ENCODE results near the gene FXN.

FXN gene

GRCh38 chr9:69020301-69021145 lies 15.0 kb upstream of the FXN start:
- no peaks in the 10 kb centered on the region for H3K9me3 ChIP-seq
- no peaks in the 10 kb centered on the region for H4K20me1 ChIP-seq
- peaks cover 33% of the 10 kb centered on the region for H3K4me1 ChIP-seq
- H3K4me2 ChIP-seq: peak overlapping the region; percentile 57; the same call in 1 of the 2 replicates
- no peak overlapping the region for H3K4me3 ChIP-seq
- no peak overlapping the region for H3K9ac ChIP-seq
- no peaks in the 10 kb centered on the region for H3K27me3 ChIP-seq
- no peak overlapping the region for H3K27ac ChIP-seq
- no peak for TF ChIP-seq Cebpa-rat (IDR thresholded peaks at IDR 0.05)
- H3K36me3 ChIP-seq: no peaks in the 10 kb centered on the region

GRCh38 chr9:69023650-69024049 lies 11.9 kb upstream of the FXN start:
- Histone ChIP-seq H3K36me3 (no peaks in the 10 kb centered on the region), H3K27me3 (no peaks in the 10 kb centered on the region)

GRCh38 chr9:69027355-69028097 lies 8.0 kb upstream of the FXN start:
- H3K36me3 ChIP-seq: no peaks in the 10 kb centered on the region
- H3K27ac ChIP-seq: no peak overlapping the region
- peaks cover 45% of the 10 kb centered on the region for H3K4me1 ChIP-seq
- peak overlapping the region; percentile 82 for H3K4me2 ChIP-seq
- peaks cover 8% of the 10 kb centered on the region for H3K9me3 ChIP-seq
- no peak for TF ChIP-seq Cebpa-rat (IDR thresholded peaks at IDR 0.05)
- no peaks in the 10 kb centered on the region for H4K20me1 ChIP-seq
- no peak overlapping the region for H3K9ac ChIP-seq
- H3K27me3 ChIP-seq: no peaks in the 10 kb centered on the region
- H3K4me3 ChIP-seq: no peak overlapping the region

More at GRCh38 chr9:69023650-69024049, 11.9 kb upstream of the FXN start:
- no peak overlapping the region for H3K4me3 ChIP-seq
- no peaks in the 10 kb centered on the region for H3K9me3 ChIP-seq
- H3K4me1 ChIP-seq: peaks cover 35% of the 10 kb centered on the region
- no peak for TF ChIP-seq Cebpa-rat (IDR thresholded peaks at IDR 0.05)
- H3K27ac ChIP-seq: no peak overlapping the region
- no peaks in the 10 kb centered on the region for H4K20me1 ChIP-seq
- no peak overlapping the region for H3K4me2 ChIP-seq
- no peak overlapping the region for H3K9ac ChIP-seq

- no peak overlapping the region for H3K9ac ChIP-seq
- H4K20me1 ChIP-seq: no peaks in the 10 kb centered on the region
- no peak for TF ChIP-seq Cebpa-rat (IDR thresholded peaks at IDR 0.05)
- no peaks in the 10 kb centered on the region for H3K27me3 ChIP-seq
- H3K27ac ChIP-seq: peak overlapping the region; percentile 62
- H3K9me3 ChIP-seq: peaks cover 8% of the 10 kb centered on the region
- peaks cover 45% of the 10 kb centered on the region for H3K4me1 ChIP-seq
- H3K4me2 ChIP-seq: peak overlapping the region; percentile 82
- no peaks in the 10 kb centered on the region for H3K36me3 ChIP-seq
- H3K4me3 ChIP-seq: no peak overlapping the region; the same call in 1 of the 2 replicates
These were observed 6.8 kb upstream of the FXN start for GRCh38 chr9:69028754-69029153.

- H3K36me3 ChIP-seq: no peaks in the 10 kb centered on the region
- peak overlapping the region; percentile 82; the same call in 1 of the 2 replicates for H3K4me2 ChIP-seq
- no peak for TF ChIP-seq Cebpa-rat (IDR thresholded peaks at IDR 0.05)
- peaks cover 45% of the 10 kb centered on the region for H3K4me1 ChIP-seq
- no peak overlapping the region for H3K4me3 ChIP-seq
- H3K9ac ChIP-seq: no peak overlapping the region
- no peaks in the 10 kb centered on the region for H3K27me3 ChIP-seq
- H4K20me1 ChIP-seq: no peaks in the 10 kb centered on the region
- H3K27ac ChIP-seq: no peak overlapping the region
- peaks cover 8% of the 10 kb centered on the region for H3K9me3 ChIP-seq
These were observed 6.0 kb upstream of the FXN start for GRCh38 chr9:69029535-69029934.

- peak overlapping the region; percentile 35 for H3K4me2 ChIP-seq
- no peak overlapping the region for H3K9ac ChIP-seq
- TF ChIP-seq Cebpa-rat (IDR thresholded peaks at IDR 0.05): no peak
These were observed 4.5 kb upstream of the FXN start for GRCh38 chr9:69030851-69031645.

GRCh38 chr9:69034071-69034470 lies 1.5 kb upstream of the FXN start:
- no peak overlapping the region for H3K9ac ChIP-seq
- H3K36me3 ChIP-seq: no peaks in the 10 kb centered on the region
- H3K27ac ChIP-seq: no peak overlapping the region
- no peaks in the 10 kb centered on the region for H4K20me1 ChIP-seq
- H3K4me1 ChIP-seq: peaks cover 39% of the 10 kb centered on the region
- H3K4me3 ChIP-seq: no peak overlapping the region
- peaks cover 8% of the 10 kb centered on the region for H3K9me3 ChIP-seq
- TF ChIP-seq Cebpa-rat (IDR thresholded peaks at IDR 0.05): no peak
- H3K27me3 ChIP-seq: no peaks in the 10 kb centered on the region
- no peak overlapping the region for H3K4me2 ChIP-seq

More at GRCh38 chr9:69030851-69031645, 4.5 kb upstream of the FXN start:
- H3K4me1 ChIP-seq: peaks cover 45% of the 10 kb centered on the region
- no peak overlapping the region for H3K4me3 ChIP-seq
- no peak overlapping the region for H3K27ac ChIP-seq
- no peaks in the 10 kb centered on the region for H3K36me3 ChIP-seq
- H4K20me1 ChIP-seq: no peaks in the 10 kb centered on the region
- H3K27me3 ChIP-seq: no peaks in the 10 kb centered on the region
- H3K9me3 ChIP-seq: peaks cover 8% of the 10 kb centered on the region

GRCh38 chr9:69036309-69036708 lies 757 bp downstream of the FXN start:
- Histone ChIP-seq H3K9me3 (no peaks in the 10 kb centered on the region), H3K27ac (peak overlapping the region; percentile 94)
- no peak for TF ChIP-seq Cebpa-rat (IDR thresholded peaks at IDR 0.05)

GRCh38 chr9:69036799-69037198 lies 1.2 kb downstream of the FXN start:
- Histone ChIP-seq H4K20me1 (peaks cover 26% of the 10 kb centered on the region), H3K27ac (peak overlapping the region; percentile 94), H3K9ac (peak overlapping the region; percentile 89), H3K9me3 (no peaks in the 10 kb centered on the region), H3K27me3 (no peaks in the 10 kb centered on the region), H3K4me2 (peak overlapping the region; percentile 84), H3K4me3 (peak overlapping the region; percentile 85), H3K36me3 (peaks cover 15% of the 10 kb centered on the region), H3K4me1 (peaks cover 17% of the 10 kb centered on the region)
- no peak for TF ChIP-seq Cebpa-rat (IDR thresholded peaks at IDR 0.05)

More at GRCh38 chr9:69036309-69036708, 757 bp downstream of the FXN start:
- H3K4me3 ChIP-seq: peak overlapping the region; percentile 85
- H3K4me2 ChIP-seq: peak overlapping the region; percentile 84
- peaks cover 21% of the 10 kb centered on the region for H4K20me1 ChIP-seq
- H3K27me3 ChIP-seq: no peaks in the 10 kb centered on the region
- peak overlapping the region; percentile 89 for H3K9ac ChIP-seq
- peaks cover 11% of the 10 kb centered on the region for H3K36me3 ChIP-seq
- H3K4me1 ChIP-seq: peaks cover 17% of the 10 kb centered on the region

Measured in BLaER1 (cell line).